SK-N-SH (cell line): Measurements from ENCODE around the gene COL2A1. TPM values are rescaled to one million over a fixed set of nuclear protein-coding genes. Genes with fewer than 3 reads are reported as not detected.

Source experiments
- CTCF ChIA-PET: fragments of 300-600, 350-600 bp; formaldehyde crosslinking; extraction: SDS; loops from one replicate; lab custom pipeline; 2021; lab: Yijun Ruan, JAX
- POLR2A ChIA-PET: fragments of 350-600 bp; sonication (Branson Sonifier 250); formaldehyde crosslinking; extraction: SDS; loops from one replicate; lab custom pipeline; 2020; ENCODE audit warnings: antibody characterized with exemption, inconsistent platforms; lab: Yijun Ruan, JAX
- DNase-seq: peaks from one replicate; pipeline ENCODE4 v3.0.0; 2012
- H2AFZ ChIP-seq: fragments of 200-600 bp; sonication (generic); 2 replicates; pipeline ENCODE4 v1.8.1; 2016; ENCODE audit warnings: antibody characterized with exemption, mild to moderate bottlenecking, low read depth
- H3F3A ChIP-seq: fragments of 200-600 bp; sonication (generic); replicated peaks from 2 replicates; pipeline ENCODE3; 2016; ENCODE audit warnings: antibody characterized with exemption, mild to moderate bottlenecking; ENCODE audit not compliant: insufficient read depth
- H3K27ac ChIP-seq, 2 experiments: fragments of 200-500 bp in 1 of 2; fragments of 200-600 bp in 1 of 2; sonication (Bioruptor generic) in 1 of 2; sonication (generic), shearing (Covaris generic) in 1 of 2; 2 replicates each; pipeline versions ENCODE4 v1.5.1 to v1.6.1; 2014 to 2016; ENCODE audit warnings: low read depth in 2 of 2, inconsistent platforms in 1 of 2, low read length in 1 of 2, mild to moderate bottlenecking in 1 of 2, mixed read lengths in 1 of 2
- H3K27me3 ChIP-seq: fragments of 200-600 bp; sonication (generic), shearing (Covaris generic); 2 replicates; pipeline ENCODE4 v1.6.1; 2016; ENCODE audit warnings: mixed run types; ENCODE audit not compliant: insufficient read depth
- H3K36me3 ChIP-seq, 2 experiments: fragments of 200-500 bp in 1 of 2; fragments of 200-600 bp in 1 of 2; sonication (Bioruptor generic) in 1 of 2; sonication (generic) in 1 of 2; replicated peaks in 1 of 2; 2 replicates each; pipeline versions ENCODE3 to v1.5.1; 2014 to 2016; ENCODE audit warnings: low read length in 1 of 2, mild to moderate bottlenecking in 1 of 2; ENCODE audit not compliant: insufficient read depth in 2 of 2, control insufficient read depth in 1 of 2
- H3K4me1 ChIP-seq, 2 experiments: fragments of 200-500 bp in 1 of 2; fragments of 200-600 bp in 1 of 2; sonication (Bioruptor generic) in 1 of 2; sonication (generic), shearing (Covaris generic) in 1 of 2; 2 replicates each; pipeline versions ENCODE4 v1.5.1 to v1.6.1; 2014 to 2016; ENCODE audit warnings: low read depth in 1 of 2, low read length in 1 of 2, mixed run types in 1 of 2; ENCODE audit not compliant: insufficient read depth in 2 of 2, control insufficient read depth in 1 of 2
- H3K4me2 ChIP-seq: fragments of 200-600 bp; sonication (generic), shearing (Covaris generic); 2 replicates; pipeline ENCODE4 v1.6.1; 2017; ENCODE audit warnings: mixed run types
- H3K4me3 ChIP-seq, 2 experiments: fragments of 200-500 bp in 1 of 2; fragments of 200-600 bp in 1 of 2; sonication (Bioruptor generic) in 1 of 2; sonication (generic), shearing (Covaris generic) in 1 of 2; 2 replicates each; pipeline versions ENCODE4 v1.5.1 to v1.8.1; 2014 to 2016; ENCODE audit warnings: low read depth in 2 of 2, inconsistent platforms in 1 of 2, low read length in 1 of 2, mild to moderate bottlenecking in 1 of 2, mixed read lengths in 1 of 2, moderate library complexity in 1 of 2
- H3K79me2 ChIP-seq: fragments of 200-600 bp; sonication (generic); 2 replicates; pipeline ENCODE4 v1.8.1; 2017; ENCODE audit warnings: mild to moderate bottlenecking; ENCODE audit not compliant: insufficient read depth
- H3K9ac ChIP-seq: fragments of 200-600 bp; sonication (generic); 2 replicates; pipeline ENCODE4 v1.6.1; 2017; ENCODE audit warnings: mixed run types
- H3K9me2 ChIP-seq: fragments of 200-600 bp; sonication (generic); 2 replicates; pipeline ENCODE4 v1.6.1; 2017; ENCODE audit warnings: mixed run types
- H3K9me3 ChIP-seq: fragments of 200-600 bp; sonication (generic); 2 replicates; pipeline ENCODE4 v1.6.1; 2017; ENCODE audit warnings: mixed run types, mild to moderate bottlenecking, moderate library complexity
- H4K20me1 ChIP-seq: fragments of 200-600 bp; sonication (generic); 2 replicates; pipeline ENCODE4 v1.6.1; 2017; ENCODE audit warnings: mild to moderate bottlenecking, mixed run types; ENCODE audit not compliant: insufficient read depth
- EZH2phosphoT487 ChIP-seq: fragments of 200-600 bp; sonication (generic); IDR thresholded peaks from 2 replicates; pipeline ENCODE4 v1.6.1; 2017; ENCODE audit warnings: low read depth, mixed run types, mild to moderate bottlenecking, antibody characterized with exemption, moderate library complexity, borderline replicate concordance
- FOXJ3 ChIP-seq: sonication (generic); formaldehyde crosslinking; IDR thresholded peaks from 2 replicates; pipeline ENCODE4 v1.5.1; 2020; ENCODE audit warnings: mild to moderate bottlenecking, missing genetic modification reagents
- GABPA ChIP-seq: IDR thresholded peaks from 2 replicates; pipeline ENCODE4 v1.4.0; 2012; ENCODE audit warnings: low read depth, mild to moderate bottlenecking
- MAX ChIP-seq: IDR thresholded peaks from 2 replicates; pipeline ENCODE4 v1.4.0; 2012; ENCODE audit warnings: low read depth
- MXI1 ChIP-seq: IDR thresholded peaks from 2 replicates; pipeline ENCODE4 v1.6.1; 2012; ENCODE audit warnings: mild to moderate bottlenecking, low read depth, low read length, improper control_type of control experiment
- SMC3 ChIP-seq: IDR thresholded peaks from 2 replicates; pipeline ENCODE4 v1.6.1; 2012; ENCODE audit warnings: low read depth, low read length, improper control_type of control experiment
- WGBS: methylation state at CpG from one replicate; pipeline ENCODE4 v1.1.6; 2017; ENCODE audit warnings: low lambda C conversion rate; 5-methylcytosine and 5-hydroxymethylcytosine counted together
- polyA plus RNA-seq, 3 experiments: library from polyadenylated mRNA; depleted of rRNA; stranded (reverse); fragments of >200 nt; gene quantifications; 2 replicates each; pipeline ENCODE4 v1.2.3, GENCODE V29; 2012
- TF ChIP-seq, protein P1 (sequence below): IDR thresholded peaks from 2 replicates; pipeline ENCODE4; 2012
- TF ChIP-seq, protein P2 (sequence below): IDR thresholded peaks from 2 replicates; pipeline ENCODE4 v1.6.1; 2012; ENCODE audit warnings: mild to moderate bottlenecking, low read depth, low read length, moderate library complexity

Gene COL2A1
- polyA plus RNA-seq, 1 of the 3 experiments (the other 2 are of a cell fraction): 0.02 TPM

- 61% methylated on average over 4 of the region's 5 CpGs for WGBS
- Histone ChIP-seq H3K27me3 (no peaks in the 10 kb centered on the region), H3K79me2 (no peaks in the 10 kb centered on the region), H3K9me3 (no peaks in the 10 kb centered on the region), H3K4me3 (no peak overlapping the region), H3K4me2 (no peak overlapping the region), H3K4me1 (peaks cover 0 to 6% of the 10 kb centered on the region in 2 experiments; a peak in 1 of 4 replicates), H3F3A (no peaks in the 10 kb centered on the region), H4K20me1 (no peaks in the 10 kb centered on the region), H3K9me2 (no peaks in the 10 kb centered on the region), H3K36me3 (no peaks in the 10 kb centered on the region), H3K9ac (no peak overlapping the region), H2AFZ (no peak overlapping the region), H3K27ac (no peak overlapping the region)
- DNase-seq: no peak
- ChIA-PET CTCF (interaction anchor here (0.6 to 1.7 kb wide), 3 partner anchors 16 to 129 kb away, joined by 3 to 4 read pairs (median 3); no protein-coding TSS in a partner anchor), POLR2A (no interaction called here)
- no peak for TF ChIP-seq EZH2phosphoT487
- no peak for TF ChIP-seq SMC3
- TF ChIP-seq FOXJ3 (CRISPR knock-in tag): no peak
- TF ChIP-seq GABPA: no peak
- TF ChIP-seq, protein P1, sequence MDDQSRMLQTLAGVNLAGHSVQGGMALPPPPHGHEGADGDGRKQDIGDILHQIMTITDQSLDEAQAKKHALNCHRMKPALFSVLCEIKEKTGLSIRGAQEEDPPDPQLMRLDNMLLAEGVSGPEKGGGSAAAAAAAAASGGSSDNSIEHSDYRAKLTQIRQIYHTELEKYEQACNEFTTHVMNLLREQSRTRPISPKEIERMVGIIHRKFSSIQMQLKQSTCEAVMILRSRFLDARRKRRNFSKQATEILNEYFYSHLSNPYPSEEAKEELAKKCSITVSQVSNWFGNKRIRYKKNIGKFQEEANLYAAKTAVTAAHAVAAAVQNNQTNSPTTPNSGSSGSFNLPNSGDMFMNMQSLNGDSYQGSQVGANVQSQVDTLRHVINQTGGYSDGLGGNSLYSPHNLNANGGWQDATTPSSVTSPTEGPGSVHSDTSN: no peak
- no peak for TF ChIP-seq MXI1
- TF ChIP-seq MAX: no peak
Measured at GRCh38 chr12:48028541-48029431, 24.5 kb upstream of the COL2A1 start.

DNA sequence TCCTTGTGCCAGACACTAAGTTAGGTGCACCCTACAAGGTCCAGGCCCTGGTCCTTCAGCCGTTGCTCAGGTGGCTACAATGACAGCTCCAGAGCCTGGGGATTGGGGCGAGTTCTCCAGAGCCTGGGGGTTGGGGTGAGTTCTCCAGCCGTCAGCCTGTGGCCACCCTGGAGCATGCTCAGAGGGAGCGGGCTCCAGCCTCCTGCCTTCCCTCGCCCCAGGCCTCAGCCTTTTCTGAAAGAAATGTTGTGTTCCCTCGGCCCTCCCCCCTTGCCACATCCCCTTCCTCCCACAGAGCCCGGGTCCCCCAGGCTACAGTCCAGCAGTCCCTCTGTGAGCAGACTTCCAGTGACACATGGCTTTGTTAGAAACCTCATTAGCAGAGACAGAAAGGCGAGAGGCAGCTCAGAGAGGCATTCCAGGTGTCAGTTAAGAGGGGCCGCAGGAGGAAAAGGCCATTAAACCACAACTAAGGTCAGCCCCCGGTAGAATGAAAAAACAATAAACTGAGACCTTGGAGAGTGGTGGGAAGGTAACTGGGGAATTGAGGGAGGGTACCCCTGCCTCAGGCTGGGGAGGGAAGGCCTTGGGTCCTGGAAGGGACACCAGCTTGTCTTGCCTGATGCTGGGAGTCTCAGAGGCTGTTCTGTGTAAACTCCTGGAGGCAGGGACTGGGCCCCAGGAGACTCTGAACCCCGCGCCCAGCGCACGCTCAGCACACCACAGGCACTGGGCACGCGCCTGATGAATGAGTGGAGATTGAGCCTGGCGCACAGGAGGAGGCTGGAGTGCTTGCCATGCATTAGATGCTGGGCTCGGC is 23.1 kb upstream of the COL2A1 start:
- Histone ChIP-seq H3K36me3 (no peaks in the 10 kb centered on the region), H3K4me3 (no peak overlapping the region), H2AFZ (no peak overlapping the region), H3K9ac (no peak overlapping the region), H3K9me2 (no peaks in the 10 kb centered on the region), H3F3A (no peaks in the 10 kb centered on the region), H3K79me2 (no peaks in the 10 kb centered on the region), H3K4me1 (peaks cover 0 to 8% of the 10 kb centered on the region in 2 experiments; a peak in 1 of 4 replicates), H3K27ac (no peak overlapping the region), H3K27me3 (no peaks in the 10 kb centered on the region; the same call in 1 of the 2 replicates), H3K9me3 (no peaks in the 10 kb centered on the region), H3K4me2 (no peak overlapping the region), H4K20me1 (no peaks in the 10 kb centered on the region)
- CTCF ChIA-PET: interaction anchor here (1.6 kb wide), 1 partner anchor 137 kb away, joined by 3 read pairs; no protein-coding TSS in a partner anchor
- DNase-seq: no peak
- WGBS: 83% methylated on average over 14 of the region's 18 CpGs
- TF ChIP-seq, protein P1: no peak
- TF ChIP-seq, protein P2, sequence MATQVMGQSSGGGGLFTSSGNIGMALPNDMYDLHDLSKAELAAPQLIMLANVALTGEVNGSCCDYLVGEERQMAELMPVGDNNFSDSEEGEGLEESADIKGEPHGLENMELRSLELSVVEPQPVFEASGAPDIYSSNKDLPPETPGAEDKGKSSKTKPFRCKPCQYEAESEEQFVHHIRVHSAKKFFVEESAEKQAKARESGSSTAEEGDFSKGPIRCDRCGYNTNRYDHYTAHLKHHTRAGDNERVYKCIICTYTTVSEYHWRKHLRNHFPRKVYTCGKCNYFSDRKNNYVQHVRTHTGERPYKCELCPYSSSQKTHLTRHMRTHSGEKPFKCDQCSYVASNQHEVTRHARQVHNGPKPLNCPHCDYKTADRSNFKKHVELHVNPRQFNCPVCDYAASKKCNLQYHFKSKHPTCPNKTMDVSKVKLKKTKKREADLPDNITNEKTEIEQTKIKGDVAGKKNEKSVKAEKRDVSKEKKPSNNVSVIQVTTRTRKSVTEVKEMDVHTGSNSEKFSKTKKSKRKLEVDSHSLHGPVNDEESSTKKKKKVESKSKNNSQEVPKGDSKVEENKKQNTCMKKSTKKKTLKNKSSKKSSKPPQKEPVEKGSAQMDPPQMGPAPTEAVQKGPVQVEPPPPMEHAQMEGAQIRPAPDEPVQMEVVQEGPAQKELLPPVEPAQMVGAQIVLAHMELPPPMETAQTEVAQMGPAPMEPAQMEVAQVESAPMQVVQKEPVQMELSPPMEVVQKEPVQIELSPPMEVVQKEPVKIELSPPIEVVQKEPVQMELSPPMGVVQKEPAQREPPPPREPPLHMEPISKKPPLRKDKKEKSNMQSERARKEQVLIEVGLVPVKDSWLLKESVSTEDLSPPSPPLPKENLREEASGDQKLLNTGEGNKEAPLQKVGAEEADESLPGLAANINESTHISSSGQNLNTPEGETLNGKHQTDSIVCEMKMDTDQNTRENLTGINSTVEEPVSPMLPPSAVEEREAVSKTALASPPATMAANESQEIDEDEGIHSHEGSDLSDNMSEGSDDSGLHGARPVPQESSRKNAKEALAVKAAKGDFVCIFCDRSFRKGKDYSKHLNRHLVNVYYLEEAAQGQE: no peak
- TF ChIP-seq EZH2phosphoT487: no peak
- POLR2A ChIA-PET: no interaction called here
